ENCODE results near the gene RASGEF1C.

DNA sequence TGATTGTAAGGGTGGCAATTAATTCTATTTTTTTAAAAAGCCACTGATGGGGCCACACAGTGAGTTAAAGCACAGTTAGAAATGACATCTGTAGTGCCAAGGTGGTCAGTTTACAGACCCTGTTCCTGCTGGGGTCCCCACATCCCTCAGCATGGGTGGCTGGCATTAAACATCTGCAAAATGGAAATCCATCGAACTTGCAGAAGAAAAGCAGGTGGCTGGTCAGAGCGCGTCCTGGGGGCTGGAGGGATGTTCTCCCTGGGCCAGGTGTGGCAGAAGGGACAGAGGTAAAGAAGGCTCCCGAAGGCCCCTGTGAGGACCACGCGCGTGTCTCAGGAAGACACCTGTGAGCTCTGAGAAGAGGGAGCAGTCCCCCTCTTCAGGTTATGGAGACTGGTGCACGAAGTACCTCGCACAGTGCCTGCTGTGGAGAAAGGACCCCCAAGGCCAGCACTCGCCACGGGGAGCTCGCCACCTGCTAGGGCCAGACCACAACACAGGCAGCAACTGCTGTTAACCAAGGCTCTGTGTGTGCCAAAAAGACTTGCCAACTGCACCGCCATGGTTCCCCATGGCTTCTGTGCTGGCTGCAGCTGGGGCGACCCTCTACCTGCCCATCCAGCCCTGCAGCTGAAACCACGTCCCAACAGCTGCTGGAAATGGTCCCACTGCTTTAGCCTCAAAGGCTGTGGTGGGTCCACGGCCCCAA, 65.2 kb downstream of the RASGEF1C start:
- no peak for TF ChIP-seq EZH2 (IDR thresholded peaks at IDR 0.05)
- no peak for TF ChIP-seq FOXP2 (optimal IDR thresholded peaks at IDR 0.05; ENCODE audit: control extremely low read depth, extremely low read length, insufficient read depth)
- no peak for TF ChIP-seq POLR2AphosphoS5 (IDR thresholded peaks at IDR 0.05; ENCODE audit: borderline replicate concordance, low read depth, low read length)
